ENCODE data around the gene H1-8. TPM values are rescaled to one million over a fixed set of nuclear protein-coding genes. Genes with fewer than 3 reads are reported as not detected.

Gene H1-8
- total RNA-seq, 1 donor from 2014 or later, result not detected

DNA sequence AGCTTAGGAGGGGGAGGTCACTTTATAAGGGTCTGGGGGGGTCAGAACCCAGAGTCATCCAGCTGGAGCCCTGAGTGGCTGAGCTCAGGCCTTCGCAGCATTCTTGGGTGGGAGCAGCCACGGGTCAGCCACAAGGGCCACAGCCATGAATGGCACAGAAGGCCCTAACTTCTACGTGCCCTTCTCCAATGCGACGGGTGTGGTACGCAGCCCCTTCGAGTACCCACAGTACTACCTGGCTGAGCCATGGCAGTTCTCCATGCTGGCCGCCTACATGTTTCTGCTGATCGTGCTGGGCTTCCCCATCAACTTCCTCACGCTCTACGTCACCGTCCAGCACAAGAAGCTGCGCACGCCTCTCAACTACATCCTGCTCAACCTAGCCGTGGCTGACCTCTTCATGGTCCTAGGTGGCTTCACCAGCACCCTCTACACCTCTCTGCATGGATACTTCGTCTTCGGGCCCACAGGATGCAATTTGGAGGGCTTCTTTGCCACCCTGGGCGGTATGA is 14.3 kb upstream of the H1-8 start, which contains the start of gene RHO:
RHO (plus strand) TSS at position 51 of the 512 bp plus-strand sequence; CDS start at position 146, 95 bp downstream.
- Mint-ChIP-seq H3K27ac (no peak within 1 kb of the TSS), H3K27me3 (no peaks in the 10 kb centered on the region), H3K9me3 (no peaks in the 10 kb centered on the region), H3K36me3 (ENCODE audit: low read depth) (no peaks in the 10 kb centered on the region), H3K4me3 (no peak within 1 kb of the TSS), H3K4me1 (peaks cover 21% of the 10 kb centered on the region)
- TF ChIP-seq, protein P1, sequence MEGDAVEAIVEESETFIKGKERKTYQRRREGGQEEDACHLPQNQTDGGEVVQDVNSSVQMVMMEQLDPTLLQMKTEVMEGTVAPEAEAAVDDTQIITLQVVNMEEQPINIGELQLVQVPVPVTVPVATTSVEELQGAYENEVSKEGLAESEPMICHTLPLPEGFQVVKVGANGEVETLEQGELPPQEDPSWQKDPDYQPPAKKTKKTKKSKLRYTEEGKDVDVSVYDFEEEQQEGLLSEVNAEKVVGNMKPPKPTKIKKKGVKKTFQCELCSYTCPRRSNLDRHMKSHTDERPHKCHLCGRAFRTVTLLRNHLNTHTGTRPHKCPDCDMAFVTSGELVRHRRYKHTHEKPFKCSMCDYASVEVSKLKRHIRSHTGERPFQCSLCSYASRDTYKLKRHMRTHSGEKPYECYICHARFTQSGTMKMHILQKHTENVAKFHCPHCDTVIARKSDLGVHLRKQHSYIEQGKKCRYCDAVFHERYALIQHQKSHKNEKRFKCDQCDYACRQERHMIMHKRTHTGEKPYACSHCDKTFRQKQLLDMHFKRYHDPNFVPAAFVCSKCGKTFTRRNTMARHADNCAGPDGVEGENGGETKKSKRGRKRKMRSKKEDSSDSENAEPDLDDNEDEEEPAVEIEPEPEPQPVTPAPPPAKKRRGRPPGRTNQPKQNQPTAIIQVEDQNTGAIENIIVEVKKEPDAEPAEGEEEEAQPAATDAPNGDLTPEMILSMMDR (IDR thresholded peaks at IDR 0.05), result no peak
- CTCF ChIA-PET, result no interaction called here
- POLR2A ChIA-PET, result no interaction called here
- ATAC-seq (ENCODE audit: low read depth), result no peak
- DNase-seq, result no peak
- intact Hi-C loops (cut with micrococcal nuclease), result no loop called here

DNA sequence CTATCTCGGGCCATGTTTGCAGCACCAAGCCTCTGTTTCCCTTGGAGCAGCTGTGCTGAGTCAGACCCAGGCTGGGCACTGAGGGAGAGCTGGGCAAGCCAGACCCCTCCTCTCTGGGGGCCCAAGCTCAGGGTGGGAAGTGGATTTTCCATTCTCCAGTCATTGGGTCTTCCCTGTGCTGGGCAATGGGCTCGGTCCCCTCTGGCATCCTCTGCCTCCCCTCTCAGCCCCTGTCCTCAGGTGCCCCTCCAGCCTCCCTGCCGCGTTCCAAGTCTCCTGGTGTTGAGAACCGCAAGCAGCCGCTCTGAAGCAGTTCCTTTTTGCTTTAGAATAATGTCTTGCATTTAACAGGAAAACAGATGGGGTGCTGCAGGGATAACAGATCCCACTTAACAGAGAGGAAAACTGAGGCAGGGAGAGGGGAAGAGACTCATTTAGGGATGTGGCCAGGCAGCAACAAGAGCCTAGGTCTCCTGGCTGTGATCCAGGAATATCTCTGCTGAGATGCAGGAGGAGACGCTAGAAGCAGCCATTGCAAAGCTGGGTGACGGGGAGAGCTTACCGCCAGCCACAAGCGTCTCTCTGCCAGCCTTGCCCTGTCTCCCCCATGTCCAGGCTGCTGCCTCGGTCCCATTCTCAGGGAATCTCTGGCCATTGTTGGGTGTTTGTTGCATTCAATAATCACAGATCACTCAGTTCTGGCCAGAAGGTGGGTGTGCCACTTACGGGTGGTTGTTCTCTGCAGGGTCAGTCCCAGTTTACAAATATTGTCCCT is 13.4 kb upstream of the H1-8 start:
- Mint-ChIP-seq H3K27ac (no peak overlapping the region), H3K9me3 (no peaks in the 10 kb centered on the region)
- CTCF ChIA-PET, result no interaction called here

DNA sequence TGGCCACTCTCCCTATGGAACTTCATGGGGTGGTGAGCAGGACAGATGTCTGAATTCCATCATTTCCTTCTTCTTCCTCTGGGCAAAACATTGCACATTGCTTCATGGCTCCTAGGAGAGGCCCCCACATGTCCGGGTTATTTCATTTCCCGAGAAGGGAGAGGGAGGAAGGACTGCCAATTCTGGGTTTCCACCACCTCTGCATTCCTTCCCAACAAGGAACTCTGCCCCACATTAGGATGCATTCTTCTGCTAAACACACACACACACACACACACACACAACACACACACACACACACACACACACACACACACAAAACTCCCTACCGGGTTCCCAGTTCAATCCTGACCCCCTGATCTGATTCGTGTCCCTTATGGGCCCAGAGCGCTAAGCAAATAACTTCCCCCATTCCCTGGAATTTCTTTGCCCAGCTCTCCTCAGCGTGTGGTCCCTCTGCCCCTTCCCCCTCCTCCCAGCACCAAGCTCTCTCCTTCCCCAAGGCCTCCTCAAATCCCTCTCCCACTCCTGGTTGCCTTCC is 12.7 kb upstream of the H1-8 start:
- CTCF ChIA-PET, result no interaction called here
- TF ChIP-seq, protein P1 (IDR thresholded peaks at IDR 0.05), result no peak
- Mint-ChIP-seq H3K9me3 (no peaks in the 10 kb centered on the region), H3K27ac (no peak overlapping the region), H3K4me3 (no peak overlapping the region), H3K36me3 (ENCODE audit: low read depth) (no peaks in the 10 kb centered on the region), H3K27me3 (no peaks in the 10 kb centered on the region), H3K4me1 (peaks cover 16% of the 10 kb centered on the region)
- POLR2A ChIA-PET, result interaction anchor here (1.0 kb wide), 1 partner anchor 877 kb away, joined by 4 read pairs; no protein-coding TSS in a partner anchor
- DNase-seq (no peak), ATAC-seq (ENCODE audit: low read depth) (no peak)
- intact Hi-C loops (cut with micrococcal nuclease), result no loop called here

More for the DNA sequence above, 13.4 kb upstream of the H1-8 start:
- Mint-ChIP-seq H3K36me3 (ENCODE audit: low read depth) (no peaks in the 10 kb centered on the region), H3K27me3 (no peaks in the 10 kb centered on the region), H3K4me1 (peaks cover 21% of the 10 kb centered on the region), H3K4me3 (no peak overlapping the region)
- intact Hi-C loops (cut with micrococcal nuclease), result no loop called here
- TF ChIP-seq, protein P1 (IDR thresholded peaks at IDR 0.05), result no peak
- ATAC-seq (ENCODE audit: low read depth), result no peak
- POLR2A ChIA-PET, result no interaction called here
- DNase-seq, result no peak

DNA sequence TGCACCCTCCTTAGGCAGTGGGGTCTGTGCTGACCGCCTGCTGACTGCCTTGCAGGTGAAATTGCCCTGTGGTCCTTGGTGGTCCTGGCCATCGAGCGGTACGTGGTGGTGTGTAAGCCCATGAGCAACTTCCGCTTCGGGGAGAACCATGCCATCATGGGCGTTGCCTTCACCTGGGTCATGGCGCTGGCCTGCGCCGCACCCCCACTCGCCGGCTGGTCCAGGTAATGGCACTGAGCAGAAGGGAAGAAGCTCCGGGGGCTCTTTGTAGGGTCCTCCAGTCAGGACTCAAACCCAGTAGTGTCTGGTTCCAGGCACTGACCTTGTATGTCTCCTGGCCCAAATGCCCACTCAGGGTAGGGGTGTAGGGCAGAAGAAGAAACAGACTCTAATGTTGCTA is 12.2 kb upstream of the H1-8 start:
- H3K27ac Mint-ChIP-seq, result no peak overlapping the region
- H3K4me3 Mint-ChIP-seq, result no peak overlapping the region
- H3K36me3 Mint-ChIP-seq (ENCODE audit: low read depth), result no peaks in the 10 kb centered on the region
- H3K27me3 Mint-ChIP-seq, result no peaks in the 10 kb centered on the region
- DNase-seq (no peak), ATAC-seq (ENCODE audit: low read depth) (no peak)
- CTCF ChIA-PET, result no interaction called here
- POLR2A ChIA-PET, result interaction anchor here (1.0 kb wide), 1 partner anchor 877 kb away, joined by 4 read pairs; no protein-coding TSS in a partner anchor
- peaks cover 11% of the 10 kb centered on the region for H3K4me1 Mint-ChIP-seq
- TF ChIP-seq, protein P1 (IDR thresholded peaks at IDR 0.05), result no peak
- no peaks in the 10 kb centered on the region for H3K9me3 Mint-ChIP-seq
- intact Hi-C loops (cut with micrococcal nuclease), result no loop called here

DNA sequence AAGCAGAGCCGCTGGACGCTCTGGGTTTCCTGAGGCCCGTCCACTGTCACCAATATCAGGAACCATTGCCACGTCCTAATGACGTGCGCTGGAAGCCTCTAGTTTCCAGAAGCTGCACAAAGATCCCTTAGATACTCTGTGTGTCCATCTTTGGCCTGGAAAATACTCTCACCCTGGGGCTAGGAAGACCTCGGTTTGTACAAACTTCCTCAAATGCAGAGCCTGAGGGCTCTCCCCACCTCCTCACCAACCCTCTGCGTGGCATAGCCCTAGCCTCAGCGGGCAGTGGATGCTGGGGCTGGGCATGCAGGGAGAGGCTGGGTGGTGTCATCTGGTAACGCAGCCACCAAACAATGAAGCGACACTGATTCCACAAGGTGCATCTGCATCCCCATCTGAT is 11.3 kb upstream of the H1-8 start:
- Mint-ChIP-seq H3K4me3 (no peak overlapping the region), H3K4me1 (peaks cover 4% of the 10 kb centered on the region), H3K27ac (no peak overlapping the region), H3K36me3 (ENCODE audit: low read depth) (no peaks in the 10 kb centered on the region), H3K27me3 (no peaks in the 10 kb centered on the region), H3K9me3 (no peaks in the 10 kb centered on the region)
- intact Hi-C loops (cut with micrococcal nuclease), result no loop called here
- ATAC-seq (ENCODE audit: low read depth) (no peak), DNase-seq (no peak)
- ChIA-PET POLR2A (no interaction called here), CTCF (no interaction called here)
- TF ChIP-seq, protein P1 (IDR thresholded peaks at IDR 0.05), result no peak

All from activated B cell treated with CpG ODN at 0.5 μM for 24 hours (primary cell).